OCI-LY7 (cell line): Measurements from ENCODE around the gene RPL3.
"Not testable (repeated sequence)": the region's sequence is repeated elsewhere in the genome, so short reads cannot be mapped to it uniquely, and the experiment has no call there.

ENCODE experiments used
- CTCF ChIP-seq: fragments of 200-600 bp; sonication (generic); conservative IDR thresholded peaks from 2 replicates; pipeline ENCODE4 v1.5.1; 2014; ENCODE audit warnings: mild to moderate bottlenecking, antibody characterized with exemption, low read length, moderate library complexity, mixed read lengths
- EZH2phosphoT487 ChIP-seq: fragments of 200-600 bp; sonication (generic); IDR thresholded peaks from 2 replicates; pipeline ENCODE4 v1.6.1; 2018; ENCODE audit warnings: low read depth, borderline replicate concordance, mild to moderate bottlenecking, mixed run types, antibody characterized with exemption, low read length, moderate library complexity, mixed read lengths

DNA sequence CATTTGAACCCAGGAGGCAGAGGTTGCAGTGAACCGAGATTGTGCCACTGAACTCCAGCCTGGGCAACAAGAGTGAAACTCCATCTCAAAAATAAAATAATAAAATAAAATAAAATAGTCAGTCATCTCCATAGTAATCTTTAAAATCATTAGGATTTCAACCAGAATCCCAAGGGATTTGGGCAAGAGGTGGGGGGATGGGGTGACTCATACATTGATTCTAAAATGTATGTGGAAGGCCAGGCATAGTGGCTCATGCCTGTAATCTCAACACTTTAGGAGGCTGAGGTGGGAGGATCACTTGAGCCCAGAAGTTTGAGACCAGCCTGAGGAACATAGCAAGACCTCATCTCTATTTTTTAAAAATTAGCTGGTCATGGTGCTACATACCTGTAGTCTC is 11.1 kb upstream of the RPL3 start:
- TF ChIP-seq CTCF, EZH2phosphoT487: not testable (repeated sequence)
